Erythroblast (primary cell): ENCODE results near the gene ANK2.

Experiments
- GATA1 ChIP-seq: IDR thresholded peaks from 2 replicates; pipeline ENCODE4 v1.6.1; 2011; ENCODE audit warnings: low read depth, mild to moderate bottlenecking, control low read depth, low read length, moderate library complexity
- POLR2A ChIP-seq: IDR thresholded peaks from 2 replicates; pipeline ENCODE4 v1.6.1; 2011; ENCODE audit warnings: mild to moderate bottlenecking, low read length

GRCh38 chr4:113327494-113327893 is 278.0 kb downstream of the ANK2 start:
- TF ChIP-seq POLR2A (no peak), GATA1 (no peak)
